Glutamatergic neuron (in vitro differentiated cells): ENCODE measurements around the gene ZMIZ1. TPM values are rescaled to one million over a fixed set of nuclear protein-coding genes. Genes with fewer than 3 reads are reported as not detected.

Experiments
- DNase-seq: peaks from one replicate; pipeline ENCODE4 v3.0.0; 2022
- H3K27ac Mint-ChIP-seq: one replicate; pipeline ENCODE4 v1.8.0; 2020; ENCODE audit warnings: mild to moderate bottlenecking, mixed read lengths, inconsistent platforms; ENCODE audit not compliant: unreplicated experiment
- H3K27me3 Mint-ChIP-seq: one replicate; pipeline ENCODE4 v1.8.0; 2020; ENCODE audit warnings: mild to moderate bottlenecking, moderate library complexity, mixed read lengths, inconsistent platforms; ENCODE audit not compliant: unreplicated experiment
- H3K36me3 Mint-ChIP-seq: one replicate; pipeline ENCODE4 v1.8.0; 2020; ENCODE audit warnings: mild to moderate bottlenecking, mixed read lengths, inconsistent platforms; ENCODE audit not compliant: unreplicated experiment
- H3K4me1 Mint-ChIP-seq: one replicate; pipeline ENCODE4 v1.8.0; 2020; ENCODE audit warnings: mild to moderate bottlenecking, low read depth, mixed read lengths, inconsistent platforms; ENCODE audit not compliant: unreplicated experiment
- H3K4me3 Mint-ChIP-seq: one replicate; pipeline ENCODE4 v1.8.0; 2020; ENCODE audit warnings: mild to moderate bottlenecking, mixed read lengths, inconsistent platforms; ENCODE audit not compliant: unreplicated experiment
- H3K9me3 Mint-ChIP-seq: one replicate; pipeline ENCODE4 v1.8.0; 2020; ENCODE audit warnings: mild to moderate bottlenecking, moderate library complexity, mixed read lengths, inconsistent platforms; ENCODE audit not compliant: unreplicated experiment
- CTCF ChIP-seq: fragments of 200-600 bp; sonication (generic); IDR thresholded peaks from one replicate; pipeline ENCODE4 v1.5.0; 2021; ENCODE audit not compliant: partially characterized antibody, unreplicated experiment
- total RNA-seq: library from RNA; stranded (reverse); fragmentation: NEBNext Ultra II Directional; extraction: Animal tissue kit (Norgen Biotek cat#: 25700); gene quantifications from one replicate; pipeline ENCODE4 v1.2.1, GENCODE V29; 2021; ENCODE audit not compliant: unreplicated experiment

ZMIZ1 gene
- total RNA-seq, 1 donor from 2014 or later: 230 TPM

GRCh38 chr10:79079490-79080355 lies 11.0 kb downstream of the ZMIZ1 start:
- Mint-ChIP-seq H3K27ac (peak overlapping the region; percentile 11), H3K9me3 (peaks cover 15% of the 10 kb centered on the region)

GRCh38 chr10:79081353-79082034 lies 12.7 kb downstream of the ZMIZ1 start:
- peak overlapping the region; percentile 54 for H3K4me3 Mint-ChIP-seq
- peaks cover 13% of the 10 kb centered on the region for H3K27me3 Mint-ChIP-seq
- peaks cover 40% of the 10 kb centered on the region for H3K4me1 Mint-ChIP-seq
- peak overlapping the region; percentile 68 for H3K27ac Mint-ChIP-seq
- H3K36me3 Mint-ChIP-seq: no peaks in the 10 kb centered on the region
- DNase-seq: peak; percentile 59
- no peak for TF ChIP-seq CTCF
- peaks cover 15% of the 10 kb centered on the region for H3K9me3 Mint-ChIP-seq

More at GRCh38 chr10:79079490-79080355, 11.0 kb downstream of the ZMIZ1 start:
- no peaks in the 10 kb centered on the region for H3K36me3 Mint-ChIP-seq
- H3K4me3 Mint-ChIP-seq: peak overlapping the region; percentile 77
- H3K27me3 Mint-ChIP-seq: peaks cover 16% of the 10 kb centered on the region
- peaks cover 54% of the 10 kb centered on the region for H3K4me1 Mint-ChIP-seq
- DNase-seq: no peak
- TF ChIP-seq CTCF: no peak

GRCh38 chr10:79082035-79082373 lies 13.2 kb downstream of the ZMIZ1 start:
- peaks cover 44% of the 10 kb centered on the region for H3K4me1 Mint-ChIP-seq
- peaks cover 18% of the 10 kb centered on the region for H3K9me3 Mint-ChIP-seq
- TF ChIP-seq CTCF: no peak
- no peaks in the 10 kb centered on the region for H3K36me3 Mint-ChIP-seq
- H3K27me3 Mint-ChIP-seq: peaks cover 13% of the 10 kb centered on the region
- no peak for DNase-seq
- peak overlapping the region; percentile 68 for H3K27ac Mint-ChIP-seq
- H3K4me3 Mint-ChIP-seq: no peak overlapping the region

GRCh38 chr10:79082631-79083596 lies 14.1 kb downstream of the ZMIZ1 start:
- no peaks in the 10 kb centered on the region for H3K36me3 Mint-ChIP-seq
- peak overlapping the region; percentile 54 for H3K27ac Mint-ChIP-seq
- H3K9me3 Mint-ChIP-seq: peaks cover 18% of the 10 kb centered on the region
- peaks cover 13% of the 10 kb centered on the region for H3K27me3 Mint-ChIP-seq
- peaks cover 49% of the 10 kb centered on the region for H3K4me1 Mint-ChIP-seq
- H3K4me3 Mint-ChIP-seq: no peak overlapping the region
- TF ChIP-seq CTCF: no peak
- DNase-seq: no peak
